Measurements from ENCODE around the gene CRB2.

CRB2 gene

GRCh38 chr9:123342247-123342646 is 13.8 kb upstream of the CRB2 start:
- DNase-seq (ENCODE audit: insufficient read length, low spot score) (no peak), FAIRE-seq (no peak)
- TF ChIP-seq, protein P1, sequence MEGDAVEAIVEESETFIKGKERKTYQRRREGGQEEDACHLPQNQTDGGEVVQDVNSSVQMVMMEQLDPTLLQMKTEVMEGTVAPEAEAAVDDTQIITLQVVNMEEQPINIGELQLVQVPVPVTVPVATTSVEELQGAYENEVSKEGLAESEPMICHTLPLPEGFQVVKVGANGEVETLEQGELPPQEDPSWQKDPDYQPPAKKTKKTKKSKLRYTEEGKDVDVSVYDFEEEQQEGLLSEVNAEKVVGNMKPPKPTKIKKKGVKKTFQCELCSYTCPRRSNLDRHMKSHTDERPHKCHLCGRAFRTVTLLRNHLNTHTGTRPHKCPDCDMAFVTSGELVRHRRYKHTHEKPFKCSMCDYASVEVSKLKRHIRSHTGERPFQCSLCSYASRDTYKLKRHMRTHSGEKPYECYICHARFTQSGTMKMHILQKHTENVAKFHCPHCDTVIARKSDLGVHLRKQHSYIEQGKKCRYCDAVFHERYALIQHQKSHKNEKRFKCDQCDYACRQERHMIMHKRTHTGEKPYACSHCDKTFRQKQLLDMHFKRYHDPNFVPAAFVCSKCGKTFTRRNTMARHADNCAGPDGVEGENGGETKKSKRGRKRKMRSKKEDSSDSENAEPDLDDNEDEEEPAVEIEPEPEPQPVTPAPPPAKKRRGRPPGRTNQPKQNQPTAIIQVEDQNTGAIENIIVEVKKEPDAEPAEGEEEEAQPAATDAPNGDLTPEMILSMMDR (IDR thresholded peaks at IDR 0.05; ENCODE audit: insufficient read depth, missing control alignments): no peak

DNA sequence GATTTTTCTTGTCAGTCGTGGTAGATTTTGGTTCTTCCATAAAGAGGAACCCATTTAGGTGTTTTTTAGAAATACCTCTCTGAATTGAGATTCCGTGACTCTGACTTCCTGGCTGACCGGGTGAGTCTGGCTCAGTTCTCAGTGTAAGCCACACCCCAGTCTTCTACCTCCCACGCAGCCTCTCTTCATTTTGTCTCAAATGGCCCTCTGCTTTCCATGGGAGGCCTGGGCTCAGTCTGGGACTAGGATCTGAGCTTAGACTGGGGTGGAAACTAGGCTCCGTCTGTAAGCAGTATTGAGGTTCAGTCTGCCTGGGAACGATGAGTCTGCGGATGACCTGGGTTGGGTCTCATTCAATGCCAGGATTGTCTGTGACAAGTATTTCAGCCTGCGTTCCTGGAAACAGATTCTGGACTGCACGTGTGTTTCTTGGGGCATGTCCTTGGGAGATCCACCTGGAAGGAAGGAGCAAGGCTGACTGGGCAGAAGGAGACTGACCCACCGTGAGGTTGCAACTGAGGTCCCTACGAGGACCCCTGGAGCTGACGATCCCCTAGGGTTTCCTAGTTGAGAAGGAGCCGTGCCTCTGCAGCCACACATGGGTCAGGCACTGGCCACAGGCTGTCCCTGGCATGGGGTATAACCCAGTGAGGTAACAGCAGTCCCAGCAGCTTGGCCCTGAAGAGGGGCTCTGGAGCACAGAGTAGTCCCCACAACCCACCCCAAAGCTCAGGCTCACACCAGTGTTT is 12.4 kb upstream of the CRB2 start:
- DNase-seq (ENCODE audit: insufficient read length, low spot score) (no peak), FAIRE-seq (no peak)
- TF ChIP-seq, protein P1 (IDR thresholded peaks at IDR 0.05; ENCODE audit: insufficient read depth, missing control alignments): no peak

- FAIRE-seq (no peak), DNase-seq (ENCODE audit: insufficient read length, low spot score) (no peak)
- TF ChIP-seq, protein P1 (IDR thresholded peaks at IDR 0.05; ENCODE audit: insufficient read depth, missing control alignments): no peak
These were observed 11.6 kb upstream of the CRB2 start for GRCh38 chr9:123344192-123344949.

DNA sequence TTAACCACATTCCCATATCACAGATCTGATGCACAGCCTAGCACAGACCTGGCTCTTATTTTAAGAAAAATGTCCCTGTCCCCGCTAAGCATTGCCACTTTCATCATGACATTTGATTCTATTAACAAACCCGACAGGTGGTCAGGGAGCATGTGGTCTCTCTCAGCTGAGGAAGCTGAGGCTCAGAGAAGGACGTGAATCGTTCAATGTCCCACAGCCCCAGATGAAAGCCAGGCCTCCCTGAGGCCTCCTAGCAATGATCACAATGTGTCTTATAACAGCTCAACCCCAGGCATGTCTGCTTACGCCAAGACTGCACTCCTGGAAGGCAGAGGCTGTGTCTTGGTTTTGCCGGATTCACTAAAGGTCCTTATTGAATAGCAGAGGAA is 10.4 kb upstream of the CRB2 start:
- FAIRE-seq: no peak
- DNase-seq (ENCODE audit: insufficient read length, low spot score): no peak
- TF ChIP-seq, protein P1 (IDR thresholded peaks at IDR 0.05; ENCODE audit: insufficient read depth, missing control alignments): no peak

DNA sequence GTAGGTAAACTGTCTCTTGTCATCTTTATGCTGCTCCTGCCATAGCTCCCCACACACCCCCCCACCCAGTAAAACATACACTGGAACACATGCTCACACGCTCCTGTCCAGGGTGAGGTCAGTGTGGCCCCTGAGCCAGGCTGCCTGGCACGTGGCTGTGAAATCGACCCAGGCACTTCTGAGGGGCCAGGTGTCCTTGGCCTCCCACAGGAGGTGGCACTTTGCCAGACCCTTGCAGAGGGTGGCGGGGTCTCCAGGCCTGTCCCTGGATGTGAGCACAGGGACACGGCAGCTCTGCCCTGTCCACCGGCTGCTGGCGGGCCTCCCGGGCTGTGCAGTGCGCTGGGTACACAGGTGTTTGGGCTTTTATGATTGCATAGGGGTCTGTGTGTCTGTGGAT is 10.0 kb upstream of the CRB2 start:
- TF ChIP-seq, protein P1 (IDR thresholded peaks at IDR 0.05; ENCODE audit: insufficient read depth, missing control alignments): no peak
- DNase-seq (ENCODE audit: insufficient read length, low spot score): no peak
- FAIRE-seq: no peak

DNA sequence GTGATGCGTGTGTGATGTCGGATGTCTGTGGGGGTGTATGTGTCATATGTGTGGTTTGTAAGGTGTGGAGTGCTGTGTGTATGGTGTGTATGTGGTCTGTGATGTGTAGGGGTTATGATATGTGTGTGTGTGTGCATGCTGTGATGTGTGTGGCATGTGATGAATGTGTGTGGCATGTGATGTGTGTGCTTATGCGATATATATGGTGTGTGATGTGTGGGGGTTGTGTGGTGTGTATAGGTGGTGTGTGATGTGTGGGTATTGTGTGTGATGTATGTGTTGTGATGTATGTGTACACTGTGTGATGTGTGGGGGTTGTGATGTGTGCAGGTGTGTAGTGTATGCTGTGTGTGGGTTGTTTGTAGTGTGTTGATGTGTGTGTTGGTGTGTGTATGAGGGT is 9.2 kb upstream of the CRB2 start:
- DNase-seq (ENCODE audit: insufficient read length, low spot score) (no peak), FAIRE-seq (no peak)
- TF ChIP-seq, protein P1 (IDR thresholded peaks at IDR 0.05; ENCODE audit: insufficient read depth, missing control alignments): no peak
